ENCODE results near the gene WDR70.
"Not testable (repeated sequence)": the region's sequence is repeated elsewhere in the genome, so short reads cannot be mapped to it uniquely, and the experiment has no call there.

Gene WDR70

GRCh38 chr5:37517686-37518085, 138.6 kb downstream of the WDR70 start:
- no peak for DNase-seq (ENCODE audit: low read depth)

GRCh38 chr5:37518356-37518755, 139.2 kb downstream of the WDR70 start:
- DNase-seq (ENCODE audit: low read depth), result not testable (repeated sequence)

- DNase-seq (ENCODE audit: low read depth), result no peak
Measured at GRCh38 chr5:37519304-37519703, 140.2 kb downstream of the WDR70 start.

GRCh38 chr5:37519807-37520206, 140.7 kb downstream of the WDR70 start:
- no peak for DNase-seq (ENCODE audit: low read depth)

- DNase-seq (ENCODE audit: low read depth), result no peak
Measured at GRCh38 chr5:37520811-37521210, 141.7 kb downstream of the WDR70 start.

GRCh38 chr5:37532976-37533740, 154.0 kb downstream of the WDR70 start:
- no peak for DNase-seq (ENCODE audit: low read depth)

- DNase-seq (ENCODE audit: low read depth), result no peak
Measured at GRCh38 chr5:37533851-37534250, 154.7 kb downstream of the WDR70 start.

- no peak for DNase-seq (ENCODE audit: low read depth)
Measured at GRCh38 chr5:37539459-37539858, 160.3 kb downstream of the WDR70 start.

GRCh38 chr5:37543216-37543615, 164.1 kb downstream of the WDR70 start:
- no peak for DNase-seq (ENCODE audit: low read depth)

- no peak for DNase-seq (ENCODE audit: low read depth)
Measured at GRCh38 chr5:37549411-37549810, 170.3 kb downstream of the WDR70 start.

GRCh38 chr5:37552161-37552560, 173.0 kb downstream of the WDR70 start:
- no peak for DNase-seq (ENCODE audit: low read depth)

GRCh38 chr5:37552770-37553719, 173.9 kb downstream of the WDR70 start:
- DNase-seq (ENCODE audit: low read depth), result no peak

- no peak for DNase-seq (ENCODE audit: low read depth)
Measured at GRCh38 chr5:37553720-37554404, 174.7 kb downstream of the WDR70 start.

- no peak for DNase-seq (ENCODE audit: low read depth)
Measured at GRCh38 chr5:37554405-37554739, 175.3 kb downstream of the WDR70 start.

GRCh38 chr5:37554938-37555337, 175.8 kb downstream of the WDR70 start:
- no peak for DNase-seq (ENCODE audit: low read depth)

- DNase-seq (ENCODE audit: low read depth), result no peak
Measured at GRCh38 chr5:37557734-37558293, 178.7 kb downstream of the WDR70 start.

GRCh38 chr5:37565062-37565670, 186.0 kb downstream of the WDR70 start:
- no peak for DNase-seq (ENCODE audit: low read depth)

- DNase-seq (ENCODE audit: low read depth), result no peak
Measured at GRCh38 chr5:37567566-37567965, 188.4 kb downstream of the WDR70 start.

- DNase-seq (ENCODE audit: low read depth), result no peak
Measured at GRCh38 chr5:37568018-37568753, 189.1 kb downstream of the WDR70 start.

GRCh38 chr5:37568893-37569292, 189.8 kb downstream of the WDR70 start:
- DNase-seq (ENCODE audit: low read depth), result no peak

GRCh38 chr5:37569466-37569865, 190.3 kb downstream of the WDR70 start:
- no peak for DNase-seq (ENCODE audit: low read depth)

Data from stimulated activated CD8-positive, alpha-beta memory T cell treated with anti-CD3 and anti-CD28 coated beads, Interleukin-12 subunit alpha, Interleukin-12 subunit beta, amount 100 ng/mL, for 1 hour (primary cell).